Heart right ventricle (tissue), 16 donors: ENCODE data around the gene QPCTL. TPM values are rescaled to one million over a fixed set of nuclear protein-coding genes. Genes with fewer than 3 reads are reported as not detected.

ENCODE experiments used
- ATAC-seq, 8 donors: fragments of 200-7000 bp; cut with Tn5 transposase; one replicate each; pipeline ENCODE4 v1.9.1; 2020; ENCODE audit warnings: mild to moderate bottlenecking in 8 of 8, moderate library complexity in 8 of 8, moderate number of reproducible peaks in 1 of 8
- DNase-seq, 2 donors: peaks; one replicate each; pipeline ENCODE4 v3.0.0-alpha.2; 2020
- H3K27ac ChIP-seq, 10 donors: fragments of 200-600 bp; sonication (generic) in 2 of 10; one replicate each; pipeline versions ENCODE4 v1.5.0 to v1.8.0; 2020 to 2022; ENCODE audit warnings: mild to moderate bottlenecking in 3 of 10
- H3K27me3 ChIP-seq, 7 donors: fragments of 200-600 bp; one replicate each; pipeline ENCODE4 v1.8.0; 2021 to 2022; ENCODE audit warnings: mild to moderate bottlenecking in 2 of 7
- H3K36me3 ChIP-seq, 9 donors: fragments of 200-600 bp; sonication (generic) in 1 of 9; one replicate each; pipeline versions ENCODE4 v1.5.0 to v1.8.0; 2020 to 2022; ENCODE audit warnings: mild to moderate bottlenecking in 2 of 9
- H3K4me1 ChIP-seq, 9 donors: fragments of 200-600 bp; sonication (generic) in 1 of 9; one replicate each; pipeline versions ENCODE4 v1.5.0 to v1.8.0; 2020 to 2022; ENCODE audit warnings: mild to moderate bottlenecking in 4 of 9
- H3K4me3 ChIP-seq, 10 donors: fragments of 200-600 bp; sonication (generic) in 2 of 10; one replicate each; pipeline versions ENCODE4 v1.5.0 to v1.8.0; 2020 to 2022; ENCODE audit warnings: mild to moderate bottlenecking in 7 of 10, moderate library complexity in 2 of 10
- H3K9me3 ChIP-seq, 11 donors: fragments of 200-600 bp in 10 of 11; sonication (generic) in 2 of 11; one replicate each; pipeline versions ENCODE4 v1.5.0 to v1.8.0; 2013 to 2022; ENCODE audit warnings: mild to moderate bottlenecking in 2 of 11, control low read depth in 1 of 11, moderate library complexity in 1 of 11
- WGBS, 2 donors: extraction: QIAGEN DNeasy Blood & Tissue Kit; methylation state at CpG; one replicate each; pipeline ENCODE4 v1.1.7; 2013; ENCODE audit warnings: inconsistent platforms in 1 of 2; 5-methylcytosine and 5-hydroxymethylcytosine counted together
- intact Hi-C, 10 donors: fragments of 100-400 bp; cut with DNase I; formaldehyde crosslinking; loops; one replicate each; pipeline versions ENCODE4 v1.11.1 to v1.14.2; 2022
- long read RNA-seq, 3 donors: library from polyadenylated mRNA; unstranded; transcript quantifications; one replicate each; pipeline ENCODE4 v2.0.0, GENCODE V29; 2020 to 2021
- polyA plus RNA-seq, 2 donors: library from polyadenylated mRNA; stranded (reverse); fragments of 200-250 nt; gene quantifications; one replicate each; pipeline ENCODE4 v1.2.3, GENCODE V29; 2013
- total RNA-seq, 10 donors: library from RNA; stranded (reverse); fragmentation: NEBNext Ultra II Directional in 3 of 10; extraction: Animal tissue kit (Norgen Biotek cat#: 25700) in 3 of 10; gene quantifications; one replicate each; pipeline versions ENCODE4 v1.2.1 to v1.2.4, GENCODE V29; 2021 to 2023
- TF ChIP-seq, protein P1 (sequence below), 9 donors: fragments of 200-600 bp; sonication (generic) in 2 of 9; IDR thresholded peaks; one replicate each; pipeline versions ENCODE4 v1.5.0 to v1.8.0; 2021 to 2022; ENCODE audit warnings: antibody characterized with exemption in 9 of 9, mild to moderate bottlenecking in 5 of 9, moderate library complexity in 1 of 9
- donor health status: Arrhythmogenic right ventricular cardiomyopathy.
- donor health status: ischemic (EF 13 %, LVEDD 7.1; RV severe dilation, severe dysfunction).
- donor health status: healthy with polysubstance abuse.
- donor health status: DM: no; HTN: yes; CAD: no.
- donor health status: DM: no; HTN: no; CAD: no.
- donor health status: ischemic (EF 25% LVEDD 6.9; RV normal size, moderate dysfunction).
- donor health status: ischemic (EF 25% LVEDD 5.7; RV mildly dilated, moderate dysfunction).
- donor health status: healthy.
- donor health status: DM: yes; HTN: yes; CAD: no.
- donor health status: Ischemic cardiomyopathy.
- donor health status: ischemic (EF 35%, LVEDD 5.7; RV mildly dilated, moderate dysfunction).
- donor health status: nonischemic (EF 11% LVEDD 7.7; RV severe dilation, severe dysfunction).
- donor health status: DM: yes; HTN: yes; CAD: no.
- donor health status: PGD.
- donor health status: ischemic (EF 29% LVEDD 5.4; RV normal size, mild dysfunction).
- donor health status: nonischemic (EF 23%, LVEDD 6.1; RV moderate dilation, normal function).

QPCTL gene
- total RNA-seq: 1 to 10 TPM; 1.8 to 3.5 (median 2.4) TPM
- 1 to 10 TPM; 4.1 to 4.5 TPM for polyA plus RNA-seq
- long read RNA-seq, donor 1, partial matches to known transcripts: 0 of 1 reads
- long read RNA-seq, donor 1, other reads (novel, unspliced or antisense): 1 of 1 reads
- long read RNA-seq, donor 2, partial matches to known transcripts: 0 of 1 reads
- long read RNA-seq, donor 2, other reads (novel, unspliced or antisense): 1 of 1 reads
- long read RNA-seq, donor 3, partial matches to known transcripts: 0 of 2 reads
- long read RNA-seq, donor 3, other reads (novel, unspliced or antisense): 0 of 2 reads

DNA sequence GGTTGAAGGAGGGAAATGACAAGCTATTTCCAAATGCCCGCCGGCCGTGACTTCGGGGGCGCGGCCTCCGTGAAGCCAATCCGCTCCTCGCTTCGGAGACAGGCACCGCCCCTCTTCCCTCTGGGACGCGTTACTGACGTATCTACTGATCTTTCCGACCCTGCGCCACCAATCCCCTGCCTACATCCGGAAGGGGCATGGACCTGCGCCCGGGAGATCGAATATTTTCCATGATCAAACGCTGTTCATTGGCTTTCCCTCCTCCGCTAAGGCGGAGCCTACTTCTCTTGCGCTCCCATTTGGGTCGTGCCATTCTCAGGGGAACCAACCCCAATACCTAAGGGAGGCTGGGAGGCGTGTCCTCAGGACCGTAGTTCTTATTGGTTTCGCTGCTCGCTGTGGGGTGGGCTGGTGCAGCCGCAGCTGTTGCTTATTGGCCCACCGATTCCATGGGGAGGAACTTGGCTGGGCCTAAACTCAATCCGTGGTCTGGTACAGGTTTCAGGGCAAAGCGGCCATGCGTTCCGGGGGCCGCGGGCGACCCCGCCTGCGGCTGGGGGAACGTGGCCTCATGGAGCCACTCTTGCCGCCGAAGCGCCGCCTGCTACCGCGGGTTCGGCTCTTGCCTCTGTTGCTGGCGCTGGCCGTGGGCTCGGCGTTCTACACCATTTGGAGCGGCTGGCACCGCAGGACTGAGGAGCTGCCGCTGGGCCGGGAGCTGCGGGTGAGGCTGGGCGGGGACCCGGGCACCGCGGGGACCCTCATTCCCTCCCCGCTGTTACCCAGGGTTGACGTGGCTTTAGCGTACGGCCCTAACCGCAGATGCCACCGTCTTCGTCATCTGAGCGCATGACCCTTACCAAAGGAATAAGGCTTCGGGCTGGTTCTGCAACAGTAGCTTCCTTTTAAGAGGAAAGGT, at the start of gene QPCTL:
TSS of gene QPCTL (plus strand) at position 480 of the 919 bp plus-strand sequence. CDS start at position 518, 38 bp downstream.
- Histone ChIP-seq H3K36me3 (peaks cover 0 to 36% (median 10%) of the 10 kb centered on the region in 9 donors), H3K4me3 (peak within 1 kb of the TSS; percentile 65 to 96 (median 72)), H3K27me3 (no peaks in the 10 kb centered on the region), H3K4me1 (peaks cover 2 to 18% (median 15%) of the 10 kb centered on the region in 9 donors), H3K27ac (peak within 1 kb of the TSS; percentile 28 to 94 (median 87)), H3K9me3 (no peaks in the 10 kb centered on the region)
- TF ChIP-seq, protein P1, sequence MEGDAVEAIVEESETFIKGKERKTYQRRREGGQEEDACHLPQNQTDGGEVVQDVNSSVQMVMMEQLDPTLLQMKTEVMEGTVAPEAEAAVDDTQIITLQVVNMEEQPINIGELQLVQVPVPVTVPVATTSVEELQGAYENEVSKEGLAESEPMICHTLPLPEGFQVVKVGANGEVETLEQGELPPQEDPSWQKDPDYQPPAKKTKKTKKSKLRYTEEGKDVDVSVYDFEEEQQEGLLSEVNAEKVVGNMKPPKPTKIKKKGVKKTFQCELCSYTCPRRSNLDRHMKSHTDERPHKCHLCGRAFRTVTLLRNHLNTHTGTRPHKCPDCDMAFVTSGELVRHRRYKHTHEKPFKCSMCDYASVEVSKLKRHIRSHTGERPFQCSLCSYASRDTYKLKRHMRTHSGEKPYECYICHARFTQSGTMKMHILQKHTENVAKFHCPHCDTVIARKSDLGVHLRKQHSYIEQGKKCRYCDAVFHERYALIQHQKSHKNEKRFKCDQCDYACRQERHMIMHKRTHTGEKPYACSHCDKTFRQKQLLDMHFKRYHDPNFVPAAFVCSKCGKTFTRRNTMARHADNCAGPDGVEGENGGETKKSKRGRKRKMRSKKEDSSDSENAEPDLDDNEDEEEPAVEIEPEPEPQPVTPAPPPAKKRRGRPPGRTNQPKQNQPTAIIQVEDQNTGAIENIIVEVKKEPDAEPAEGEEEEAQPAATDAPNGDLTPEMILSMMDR (IDR thresholded peaks at IDR 0.05): no peak
- intact Hi-C loops: loop anchor here in 6 of 10 donors (1.0 to 5.0 kb wide), 4 partner anchors 25 to 78 kb away; partner anchors contain the start of genes SIX5 (in 2 of the 6) and FBXO46 (in 1 of the 6)
- peak; percentile 92 to 97 (median 95) for ATAC-seq
- DNase-seq: peak; percentile 95 to 97
- 0 to 1% methylated on average over 67 to 70 of the region's 70 CpGs for WGBS, 2 donors

DNA sequence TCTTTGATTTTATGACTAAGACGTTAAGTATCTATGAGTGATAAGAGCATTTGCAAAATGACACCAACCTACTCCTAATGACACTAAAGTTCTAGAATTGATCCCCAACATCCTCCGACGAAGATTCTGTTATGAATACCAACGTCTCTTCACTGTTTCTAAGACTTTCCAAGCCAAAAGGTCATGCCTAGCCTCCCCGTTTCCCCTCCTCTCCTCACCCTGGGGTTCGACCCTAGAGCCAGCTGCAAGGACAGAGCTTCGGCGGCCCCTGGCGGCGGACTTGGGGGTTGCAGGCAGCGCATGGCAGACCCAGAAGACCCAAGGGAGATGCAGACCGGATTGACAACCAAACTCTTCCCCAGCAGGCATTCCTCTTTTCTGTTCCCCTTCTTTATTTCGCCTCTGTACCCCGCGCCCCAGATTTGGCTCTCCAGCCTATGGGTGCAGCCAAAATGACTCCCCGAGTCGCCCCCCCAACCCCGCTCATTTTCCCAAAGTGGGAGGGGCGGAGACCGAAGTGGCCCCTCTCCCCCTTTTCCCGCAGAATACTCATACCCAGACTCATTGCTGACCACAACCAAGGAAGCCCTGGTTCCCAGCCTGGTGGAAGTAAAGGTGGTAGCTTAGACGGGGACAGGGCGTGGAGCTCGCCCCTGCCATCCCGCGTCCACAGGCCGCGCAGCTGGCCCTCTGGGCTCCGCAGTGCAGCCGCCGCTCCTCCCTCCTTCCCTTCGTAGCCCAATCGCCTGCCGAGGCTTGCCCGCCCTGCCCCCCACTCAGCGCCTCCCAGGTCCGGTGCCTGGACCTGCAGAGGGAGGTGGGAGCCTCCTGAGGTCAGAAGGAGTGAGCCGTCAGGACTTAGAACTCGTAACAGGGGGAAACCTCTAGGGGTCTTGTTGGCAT, 49.2 kb upstream of the QPCTL start:
- Histone ChIP-seq H3K27me3 (peaks cover 0 to 32% (median 0%) of the 10 kb centered on the region in 7 donors), H3K9me3 (no peaks in the 10 kb centered on the region), H3K4me1 (peaks cover 4 to 61% (median 48%) of the 10 kb centered on the region in 9 donors), H3K36me3 (no peaks in the 10 kb centered on the region), H3K4me3 (peak overlapping the region in 5 of 10 donors; percentile 51 to 57 (median 54)), H3K27ac (peak overlapping the region in 3 of 10 donors; percentile 74 to 88 (median 85))
- ATAC-seq (peak; percentile 30 to 81 (median 58)), DNase-seq (peak; percentile 84 to 91)
- TF ChIP-seq, protein P1 (IDR thresholded peaks at IDR 0.05): peak; percentile 94 to 99 (median 98)
- intact Hi-C loops: loop anchor here (2.0 to 10.0 kb wide), 10 partner anchors 36 to 218 kb away; partner anchors contain the start of genes OPA3 (in 3 of the 10), PPM1N (in 3 of the 10), RTN2 (in 3 of the 10) and ERCC1 (in 1 of the 10)
- WGBS, 2 donors: 9 to 12% methylated on average over 38 to 39 of the region's 39 CpGs

DNA sequence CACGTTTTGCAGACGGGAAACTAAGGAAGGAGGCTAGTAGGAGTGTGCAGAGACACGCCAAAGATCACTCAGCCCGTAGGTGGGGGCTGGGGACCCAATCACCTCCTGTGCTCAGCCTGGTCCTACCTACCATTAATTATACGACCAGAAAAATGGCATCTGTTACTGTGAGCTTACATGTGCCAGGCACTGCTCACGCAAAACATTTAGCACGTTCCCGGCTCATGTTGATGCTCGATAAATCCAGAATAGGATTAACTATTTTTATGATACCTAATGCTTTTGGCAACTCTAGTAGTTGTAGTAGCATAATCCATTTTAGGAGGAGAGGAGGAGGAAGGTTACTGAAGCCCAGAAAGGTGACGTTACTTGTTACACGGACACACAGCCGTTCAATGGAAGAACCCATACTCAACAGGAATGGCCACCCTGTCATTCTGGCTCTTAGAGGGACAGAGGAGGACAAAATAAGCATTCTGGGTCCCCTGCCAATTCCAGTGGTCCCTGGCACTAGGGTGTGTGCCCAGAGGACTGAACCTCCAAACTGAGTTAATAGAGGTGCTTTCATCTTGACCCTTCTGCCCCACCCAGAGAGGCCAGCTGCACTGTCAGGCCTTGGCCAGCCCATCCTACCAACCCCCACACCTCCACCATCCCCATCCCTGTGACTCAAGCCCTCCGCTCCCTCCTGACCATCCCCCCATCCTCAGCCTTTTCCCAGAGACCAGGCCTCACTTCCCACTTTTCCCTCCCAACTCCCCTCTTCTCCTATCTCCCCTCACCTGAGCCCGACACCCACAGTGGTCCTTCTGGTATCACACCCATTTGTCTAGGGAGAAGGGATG, 48.3 kb upstream of the QPCTL start:
- intact Hi-C loops: loop anchor here (2.0 to 10.0 kb wide), 10 partner anchors 37 to 219 kb away; partner anchors contain the start of genes OPA3 (in 3 of the 10), PPM1N (in 3 of the 10), RTN2 (in 3 of the 10) and ERCC1 (in 1 of the 10)
- no peaks in the 10 kb centered on the region for H3K36me3 ChIP-seq
- no peaks in the 10 kb centered on the region for H3K9me3 ChIP-seq
- no peak for ATAC-seq
- 56 to 60% methylated on average over 14 of the region's 14 CpGs for WGBS, 2 donors
- H3K27me3 ChIP-seq: peaks cover 0 to 32% (median 0%) of the 10 kb centered on the region in 7 donors
- DNase-seq: no peak
- peaks cover 4 to 55% (median 40%) of the 10 kb centered on the region in 9 donors for H3K4me1 ChIP-seq
- no peak overlapping the region for H3K27ac ChIP-seq
- H3K4me3 ChIP-seq: no peak overlapping the region
- TF ChIP-seq, protein P1 (IDR thresholded peaks at IDR 0.05): no peak
